GM19043 (cell line): Measurements from ENCODE around the gene NCOA1.
"Not testable (repeated sequence)": the region's sequence is repeated elsewhere in the genome, so short reads cannot be mapped to it uniquely, and the experiment has no call there.

ENCODE experiments used
- ATAC-seq: cut with Tn5 transposase; IDR thresholded peaks from one replicate; pipeline ENCODE4 v1.9.1; 2021; ENCODE audit warnings: low read depth; ENCODE audit not compliant: unreplicated experiment

The NCOA1 gene

DNA sequence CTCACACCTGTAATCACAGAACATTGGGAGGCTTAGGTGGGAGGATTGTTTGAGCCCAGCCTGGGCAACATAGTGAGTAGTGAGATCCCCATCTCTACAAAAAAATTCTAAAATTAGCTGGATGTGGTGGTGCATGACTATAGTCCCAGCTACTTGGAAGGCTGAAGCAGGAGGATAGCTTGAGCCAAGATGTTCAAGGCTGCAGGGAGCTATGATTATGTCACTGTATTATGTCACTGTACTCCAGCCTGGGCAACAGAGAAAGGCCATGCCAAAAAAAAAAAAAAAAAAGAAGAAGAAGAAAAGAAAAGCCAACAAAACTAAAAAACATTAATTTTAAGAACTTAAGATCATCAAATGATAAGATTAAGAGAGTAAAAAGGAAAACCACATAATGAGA lies 17.4 kb upstream of the NCOA1 start:
- ATAC-seq, result no peak

DNA sequence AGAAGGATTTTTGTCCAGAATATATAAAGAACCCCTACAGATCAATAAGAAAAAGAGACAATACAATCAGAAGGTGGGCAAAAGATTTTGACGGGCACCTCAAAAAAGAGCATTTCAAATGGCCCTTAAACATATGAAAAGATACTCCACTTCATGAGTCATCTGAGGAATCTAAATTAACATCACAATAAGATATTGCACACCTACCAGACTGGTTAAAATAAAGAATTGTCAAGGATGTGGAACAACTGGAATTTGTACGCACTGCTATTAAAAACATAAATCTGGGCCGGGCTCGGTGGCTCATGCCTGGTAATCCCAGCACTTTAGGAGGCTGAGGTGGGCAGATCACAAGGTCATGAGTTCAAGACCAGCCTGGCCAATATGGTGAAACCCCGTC lies 17.0 kb upstream of the NCOA1 start:
- ATAC-seq, result no peak

DNA sequence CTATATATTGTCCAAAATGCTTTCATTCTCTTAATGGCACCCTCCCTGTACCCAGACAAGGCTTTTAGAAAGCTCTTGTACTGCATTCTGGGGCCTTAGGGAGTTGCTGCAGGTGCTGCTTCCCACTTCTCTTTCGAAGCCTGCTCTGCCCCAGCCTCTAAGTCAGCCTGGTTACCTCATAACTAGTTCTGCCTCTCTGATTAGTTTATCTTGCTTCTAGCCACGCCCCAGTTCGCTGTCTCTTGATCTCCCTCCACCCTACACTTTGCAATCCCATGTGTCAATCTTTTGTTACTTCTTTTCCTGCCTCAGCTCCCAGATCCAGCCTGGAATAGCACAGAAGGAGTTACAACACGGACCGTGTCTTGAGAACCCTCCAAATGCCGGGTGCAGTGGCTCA lies 13.8 kb upstream of the NCOA1 start:
- ATAC-seq, result no peak

DNA sequence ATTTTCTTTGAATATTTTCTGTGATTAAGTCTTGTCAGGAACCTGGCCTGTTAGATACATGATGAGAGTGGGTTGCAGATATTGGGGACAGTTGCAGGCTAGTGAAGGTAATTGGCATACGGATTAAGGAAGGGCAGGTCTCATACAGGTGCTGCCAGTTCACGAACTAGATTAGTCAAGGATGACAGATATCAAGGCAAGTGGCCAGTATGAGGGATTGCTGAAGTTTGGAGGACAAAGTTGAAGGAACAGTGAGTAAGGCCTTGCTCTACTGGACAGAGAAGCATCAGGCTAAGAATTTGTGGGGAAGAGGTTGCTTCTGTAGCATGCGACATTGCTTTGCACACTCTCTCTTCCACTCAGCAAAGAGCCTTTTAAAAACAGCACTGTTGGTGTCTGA lies 12.8 kb upstream of the NCOA1 start:
- ATAC-seq, result no peak

DNA sequence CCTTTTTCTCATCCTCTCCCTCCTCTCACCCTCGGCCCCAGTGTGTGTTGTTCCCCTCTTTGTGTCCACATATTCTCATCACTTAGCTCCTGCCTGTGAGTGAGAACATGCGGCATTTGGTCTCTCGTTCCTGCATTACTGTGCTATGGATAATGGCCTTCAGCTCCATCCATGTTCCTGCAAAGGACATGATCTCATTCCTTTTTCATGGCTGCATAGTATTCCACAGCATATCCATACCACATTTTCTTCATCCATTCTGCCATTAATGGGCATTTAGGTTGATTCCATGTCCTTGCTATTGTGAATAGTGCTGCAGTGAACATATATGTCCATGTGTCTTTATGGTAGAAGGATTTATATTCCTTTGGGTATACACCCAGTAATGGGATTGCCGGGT lies 10.8 kb upstream of the NCOA1 start:
- no peak for ATAC-seq

DNA sequence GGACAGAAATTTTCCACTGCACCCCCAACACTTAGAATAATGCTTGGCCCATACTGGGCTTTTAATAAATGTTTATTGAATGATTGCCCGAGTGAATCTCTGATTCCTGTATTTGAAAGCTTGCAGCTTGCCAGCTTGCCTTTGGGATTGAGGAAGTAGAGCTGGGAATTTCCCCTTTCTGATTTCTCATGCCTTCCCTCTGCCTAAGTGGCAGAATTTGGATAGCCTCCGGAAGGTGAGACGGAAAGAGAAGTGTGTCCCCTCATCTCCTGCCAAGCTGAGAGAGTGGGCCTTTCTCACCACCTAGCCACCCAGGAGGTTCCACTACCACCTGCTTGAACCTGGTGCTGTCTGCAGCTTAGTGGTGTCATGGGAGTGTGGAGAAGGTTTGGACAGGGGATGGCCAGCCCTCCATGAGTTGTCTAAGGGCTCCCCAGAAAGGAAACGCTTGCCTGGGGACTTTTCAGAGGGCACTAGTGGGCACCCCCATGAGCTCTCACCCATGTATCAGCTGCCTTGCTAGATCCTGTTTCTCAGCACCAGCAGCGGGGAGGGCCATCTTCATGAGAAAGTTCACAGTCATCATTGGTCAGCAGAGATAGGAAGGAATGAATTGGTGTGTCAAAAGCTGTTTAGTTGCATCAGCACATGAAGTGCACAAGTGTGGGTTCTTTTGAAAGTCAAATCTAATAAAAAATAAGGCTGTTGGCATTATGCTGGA lies 8.6 kb upstream of the NCOA1 start:
- ATAC-seq, result no peak

DNA sequence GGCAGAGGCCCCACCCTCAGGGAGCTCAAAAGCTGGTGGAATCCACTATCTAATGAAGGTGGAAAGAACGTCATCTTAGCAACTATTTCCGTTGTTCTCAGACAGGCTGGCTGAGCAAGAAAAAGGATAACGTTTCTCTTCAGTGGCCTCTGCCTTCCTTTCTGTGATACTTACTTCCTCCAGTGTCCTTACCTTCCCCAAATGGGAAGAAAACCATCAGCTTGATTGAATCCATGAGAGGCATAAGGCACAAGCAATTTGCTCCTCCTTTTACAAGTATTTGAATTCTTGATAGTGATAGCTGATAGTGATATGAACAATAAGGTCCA lies 8.1 kb upstream of the NCOA1 start:
- no peak for ATAC-seq

DNA sequence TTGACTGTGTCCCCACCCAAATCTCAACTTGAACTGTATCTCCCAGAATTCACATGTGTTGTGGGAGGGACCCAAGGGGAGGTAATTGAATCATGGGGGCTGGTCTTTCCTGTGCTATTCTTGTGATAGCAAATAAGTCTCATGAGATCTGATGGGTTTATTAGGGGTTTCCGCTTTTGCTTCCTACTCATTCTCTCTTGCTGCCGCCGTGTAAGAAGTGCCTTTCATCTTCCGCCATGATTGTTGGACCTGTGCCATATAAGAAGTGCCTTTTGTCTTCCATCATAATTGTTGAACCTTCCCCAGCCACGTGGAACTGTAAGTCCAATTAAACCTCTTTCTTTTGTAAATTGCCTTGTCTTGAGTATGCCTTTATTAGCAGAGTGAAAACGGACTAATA lies 6.4 kb upstream of the NCOA1 start:
- not testable (repeated sequence) for ATAC-seq

DNA sequence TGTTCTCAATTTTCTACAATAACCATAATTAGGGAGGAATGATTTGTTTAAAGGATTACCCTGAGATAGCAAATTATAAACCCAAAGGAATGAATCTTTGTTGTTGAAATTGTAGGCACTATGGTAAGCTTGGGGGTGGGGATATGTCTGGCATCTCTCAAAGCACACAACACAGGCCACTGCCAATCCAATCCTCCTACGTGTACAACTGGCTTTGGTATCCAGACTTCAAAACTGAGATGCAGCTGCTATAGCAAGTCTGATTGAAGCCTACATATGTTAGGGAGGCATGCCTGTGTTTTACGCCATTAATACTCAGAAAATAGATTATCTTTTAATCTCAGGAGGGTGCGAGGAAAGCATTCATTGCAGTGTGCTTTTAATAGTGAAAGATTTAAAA lies 5.9 kb upstream of the NCOA1 start:
- ATAC-seq, result no peak

DNA sequence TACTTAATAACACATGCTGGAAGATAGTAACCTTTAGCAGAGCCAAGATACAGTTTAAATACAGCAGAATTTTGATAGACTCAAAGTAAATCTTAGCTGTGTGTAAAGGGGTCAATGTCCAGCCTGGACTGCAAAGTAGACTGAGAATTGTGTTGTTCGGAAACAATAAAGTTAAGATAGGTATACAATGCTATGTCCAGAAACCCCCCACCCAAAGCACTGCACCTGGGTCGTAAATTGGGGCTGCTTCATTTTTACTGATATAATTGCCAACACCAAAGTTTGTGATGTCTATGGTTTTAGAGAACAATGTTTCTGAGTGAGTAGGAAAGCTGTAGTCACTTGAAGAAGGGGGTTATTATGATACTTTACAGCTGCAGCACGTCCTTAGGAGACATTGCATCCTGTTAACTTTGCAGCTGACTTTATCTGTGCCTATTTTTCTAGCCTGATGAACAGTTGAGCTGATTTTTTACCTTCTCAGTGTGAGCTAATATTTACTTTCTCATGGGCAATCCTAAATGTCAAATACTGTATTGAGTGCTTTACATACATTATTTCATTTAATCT lies 4.3 kb upstream of the NCOA1 start:
- ATAC-seq, result no peak

DNA sequence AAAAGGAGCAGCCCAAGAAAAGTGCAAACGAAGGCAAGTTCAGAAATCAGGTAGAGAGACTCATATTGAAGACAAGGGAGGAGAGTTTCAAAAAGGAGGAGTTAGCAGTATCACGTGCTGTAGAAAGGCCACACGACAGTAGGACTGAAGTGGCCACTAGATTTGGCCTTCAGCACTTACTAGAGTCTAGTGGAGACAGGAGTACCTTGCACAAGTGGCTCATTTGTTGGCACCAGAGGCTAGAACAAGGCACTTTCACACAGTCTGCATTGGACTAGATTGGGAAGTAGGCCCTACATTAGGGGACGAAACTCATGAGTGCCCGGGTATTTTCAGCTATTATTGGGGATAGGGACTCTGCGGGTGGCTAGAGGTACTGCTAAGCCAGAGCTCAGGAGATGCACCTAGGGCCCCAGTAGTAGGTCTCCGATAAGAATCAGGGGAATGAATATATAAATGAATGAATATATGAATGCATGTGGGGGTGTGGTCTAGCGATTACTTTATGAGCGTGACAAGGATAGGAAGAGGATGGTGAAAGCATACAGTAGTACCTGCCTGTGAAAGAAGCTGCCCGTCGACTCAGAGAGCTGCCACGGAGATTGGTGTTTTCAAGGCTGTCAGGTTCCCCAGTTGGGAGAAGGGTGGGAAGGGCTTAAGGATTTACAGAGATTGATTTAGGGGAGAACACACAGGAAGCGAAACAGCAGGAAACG lies 1.4 kb upstream of the NCOA1 start:
- no peak for ATAC-seq

DNA sequence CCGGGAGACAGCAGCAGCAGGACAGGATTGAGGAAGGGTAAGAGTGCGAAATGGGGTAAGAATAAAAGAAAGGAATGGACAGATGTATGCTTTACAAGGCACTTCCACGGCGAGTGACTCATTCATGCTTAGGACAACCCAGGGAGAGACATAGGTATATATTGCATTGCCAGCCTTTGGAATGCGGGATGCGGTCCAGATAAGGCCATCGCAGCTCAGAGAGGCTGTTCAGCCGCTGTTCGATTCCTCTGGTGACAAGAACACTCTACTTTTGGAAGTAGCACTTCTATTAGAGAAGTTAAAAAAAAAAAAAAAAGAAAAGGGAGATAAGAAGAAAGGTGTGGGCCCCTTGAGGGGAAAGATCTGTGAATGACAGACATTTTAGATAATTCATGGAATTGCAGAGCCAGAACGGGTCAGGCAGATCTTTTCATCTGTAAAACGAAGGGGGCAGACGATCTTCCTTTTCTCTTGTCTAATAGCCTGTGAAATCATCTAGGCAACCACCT lies 819 bp upstream of the NCOA1 start:
- no peak for ATAC-seq

DNA sequence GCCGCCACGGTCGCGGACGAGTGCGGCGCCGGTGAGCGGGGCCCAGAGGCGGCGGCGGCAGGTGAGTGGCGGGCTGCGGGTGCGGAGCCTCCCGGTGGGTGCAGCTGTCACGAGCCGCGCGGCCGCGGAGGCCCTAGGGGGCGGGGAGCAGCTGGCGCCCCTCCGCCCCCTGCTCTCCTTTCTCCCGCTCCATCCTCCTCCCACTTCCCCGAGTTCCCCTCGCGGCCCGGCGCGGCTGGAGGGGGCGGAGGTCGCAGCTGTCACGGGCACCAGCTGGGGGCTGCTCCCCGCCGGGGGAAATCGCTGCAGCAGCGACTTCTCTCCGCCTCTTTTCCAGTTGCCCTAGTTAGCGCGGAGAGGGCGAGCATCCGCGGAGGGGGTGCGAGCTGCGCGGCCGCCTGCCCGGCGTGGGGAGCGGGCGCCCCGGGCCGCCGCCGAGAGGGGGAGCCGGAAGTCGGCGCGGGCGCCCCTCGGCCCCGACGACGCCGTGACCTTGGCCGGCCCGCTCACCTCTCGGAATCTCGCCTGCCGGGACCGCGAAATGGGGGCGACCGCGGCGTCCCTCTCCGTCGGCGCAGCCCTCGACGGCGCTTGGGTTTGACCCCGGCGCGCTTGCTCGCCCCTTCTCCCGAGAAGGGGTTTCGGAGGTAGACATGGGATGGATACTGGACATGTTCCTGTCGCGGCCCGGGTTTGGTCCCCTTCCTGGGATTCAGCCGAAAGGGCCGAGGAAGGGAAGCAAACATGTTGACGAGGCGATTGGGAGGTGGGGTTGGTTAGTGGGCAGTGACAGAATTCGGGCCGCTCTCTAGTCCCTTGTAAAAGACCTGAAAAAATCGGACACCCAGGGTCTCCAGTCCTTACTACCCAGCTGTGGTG lies 727 bp downstream of the NCOA1 start:
- peak; percentile 37 for ATAC-seq

DNA sequence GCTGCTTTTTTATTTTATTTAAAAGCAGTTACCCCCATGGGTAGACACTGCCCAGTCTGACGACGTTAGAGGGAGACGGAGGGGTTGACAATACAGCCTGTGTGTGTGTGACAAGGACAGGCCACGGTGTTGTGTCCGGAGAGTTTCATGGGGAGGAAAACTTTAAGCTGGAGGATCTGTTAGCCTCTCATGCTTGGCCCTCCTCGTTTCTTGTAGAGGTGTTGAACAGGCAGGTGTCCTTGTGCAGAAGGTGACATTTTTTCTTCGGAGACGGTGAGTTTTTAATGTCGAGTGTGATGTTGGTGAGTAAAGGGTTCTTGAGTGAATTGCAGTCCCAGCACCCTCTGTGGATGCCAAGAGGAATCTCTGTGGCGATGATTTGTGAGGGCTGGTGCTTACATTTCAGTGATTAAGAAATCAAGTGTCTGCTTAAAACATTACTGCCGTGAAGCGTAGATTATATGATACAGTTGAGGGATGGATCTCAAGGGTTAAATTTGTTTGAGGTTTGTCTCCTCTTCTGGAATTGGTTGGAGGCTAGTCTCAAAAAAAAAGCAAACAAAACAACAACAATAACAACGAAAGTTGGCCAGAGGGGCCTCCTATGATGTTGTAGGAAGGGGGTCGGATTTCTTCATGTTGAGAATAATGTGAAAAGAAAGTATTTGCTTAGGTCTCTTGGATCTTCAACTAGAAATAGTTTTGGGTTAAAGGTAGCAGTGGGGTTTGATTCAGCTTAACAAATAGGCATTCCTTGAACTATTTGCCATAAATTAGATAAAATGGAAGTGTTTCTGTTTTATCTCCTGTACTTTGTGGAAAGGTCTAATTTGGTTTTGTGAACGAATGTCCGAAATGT lies 1.6 kb downstream of the NCOA1 start:
- no peak for ATAC-seq

DNA sequence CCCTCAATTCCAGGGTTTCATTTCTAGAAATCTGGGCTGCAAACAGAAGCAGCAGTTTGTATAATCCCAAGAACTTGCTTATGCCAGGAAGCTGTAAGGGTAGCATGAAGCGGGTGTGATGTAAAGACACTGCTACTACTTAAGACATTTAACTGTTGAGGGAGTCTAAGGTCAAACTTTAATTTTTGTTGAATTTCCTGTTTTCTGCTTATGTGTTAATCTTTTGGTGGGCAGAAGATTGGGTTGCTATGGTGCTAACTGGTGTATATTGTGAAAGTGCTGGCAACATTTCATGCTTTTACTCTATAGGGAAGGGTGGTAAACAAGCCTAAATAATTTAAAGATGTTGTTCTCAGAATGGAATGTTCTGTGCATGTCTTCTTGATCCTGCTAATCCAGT lies 2.7 kb downstream of the NCOA1 start:
- no peak for ATAC-seq

DNA sequence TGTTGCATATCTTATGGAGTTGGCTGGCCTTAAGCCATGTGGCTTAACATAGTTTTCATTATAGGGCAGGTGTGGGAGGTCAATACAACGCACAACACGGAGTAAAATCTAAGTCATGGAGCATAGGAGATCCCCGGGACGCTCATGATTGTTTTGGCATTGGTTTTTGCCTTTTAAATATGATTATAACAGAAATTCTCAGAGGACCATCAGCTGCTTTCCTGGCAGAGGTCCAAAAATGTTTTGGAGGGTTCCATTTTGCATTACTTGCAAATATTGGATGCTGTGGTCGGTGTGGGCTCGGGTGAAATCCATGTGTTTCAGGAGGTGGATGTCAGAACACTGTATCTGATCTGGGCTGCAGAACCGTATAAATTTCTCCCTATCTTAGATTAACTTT lies 3.4 kb downstream of the NCOA1 start:
- ATAC-seq, result no peak

DNA sequence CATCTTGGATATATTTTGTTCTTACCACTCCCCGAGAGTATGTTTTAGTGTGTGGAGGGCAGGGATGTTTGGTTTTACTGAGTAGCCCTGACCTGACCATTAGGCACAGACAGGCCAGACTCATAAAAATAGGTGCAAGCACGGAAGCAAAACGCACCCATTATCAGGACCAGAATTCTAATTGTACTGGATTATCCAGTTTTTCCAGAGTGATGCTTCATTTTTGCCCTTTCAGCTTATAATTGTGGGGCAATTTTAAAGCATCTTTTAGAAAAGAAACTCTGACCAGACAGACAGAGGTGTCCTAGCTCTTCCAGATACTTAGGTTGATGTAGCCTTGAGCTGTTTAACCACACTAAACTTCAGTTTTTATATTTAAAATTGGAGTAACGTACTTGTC lies 4.4 kb downstream of the NCOA1 start:
- no peak for ATAC-seq

DNA sequence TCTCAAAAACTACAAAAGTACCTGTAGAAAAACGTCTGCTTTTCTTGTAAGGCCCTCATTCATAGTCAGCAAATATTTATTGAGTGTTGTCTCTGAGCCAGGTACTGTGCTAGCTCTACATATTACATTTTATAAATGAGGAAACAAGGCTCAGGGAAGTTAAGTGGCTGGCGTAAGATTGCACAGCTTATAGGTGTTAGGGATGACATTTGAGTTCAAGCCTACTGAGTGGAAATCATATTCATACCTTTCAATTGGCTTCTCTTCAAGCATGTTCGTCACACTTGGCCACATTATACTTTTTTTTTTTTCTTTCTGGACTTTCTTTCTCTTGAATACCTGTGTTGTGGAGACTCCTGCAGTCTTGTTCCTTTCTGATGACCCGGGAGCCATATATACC lies 5.9 kb downstream of the NCOA1 start:
- ATAC-seq, result no peak

DNA sequence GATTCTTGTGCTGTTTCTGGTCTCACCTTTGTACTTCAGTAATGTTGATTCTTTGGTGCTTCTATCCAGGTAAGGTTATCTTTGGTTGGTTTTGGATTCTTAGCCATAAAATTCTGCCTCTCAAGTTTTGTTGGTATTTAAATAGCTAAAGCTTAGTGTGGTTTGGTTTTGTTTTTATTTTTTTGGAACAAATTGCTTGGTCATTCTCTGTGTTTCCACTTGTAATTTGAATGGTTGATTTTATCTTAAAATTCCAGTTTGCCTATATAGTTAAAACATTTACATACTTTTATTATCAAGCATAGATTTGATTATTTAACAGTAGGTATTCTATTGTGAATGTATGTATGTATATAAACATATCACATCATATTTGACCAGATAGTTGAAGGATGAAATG lies 6.6 kb downstream of the NCOA1 start:
- ATAC-seq, result no peak

DNA sequence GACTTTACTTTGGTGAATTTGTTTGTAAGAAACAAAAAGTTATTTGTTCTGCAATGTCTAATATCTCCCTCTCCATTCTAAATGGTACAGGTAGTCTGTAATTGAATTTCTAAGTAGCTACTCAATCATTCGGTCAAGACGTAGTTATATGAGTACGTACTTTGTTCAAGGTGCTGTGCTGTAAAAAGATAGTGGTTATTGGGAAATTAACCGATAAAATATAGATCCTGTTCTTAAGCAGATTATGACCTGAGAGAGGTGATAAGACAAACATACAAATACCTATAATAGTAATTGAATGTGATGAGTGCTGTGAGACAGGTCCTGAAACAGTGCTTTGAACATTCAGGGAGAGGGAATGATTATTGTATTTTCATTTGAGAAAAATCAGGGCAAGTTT lies 7.1 kb downstream of the NCOA1 start:
- no peak for ATAC-seq
